ENCODE data around the gene PCDHGA8.
"Not testable (repeated sequence)": the region's sequence is repeated elsewhere in the genome, so short reads cannot be mapped to it uniquely, and the experiment has no call there.

The PCDHGA8 gene

DNA sequence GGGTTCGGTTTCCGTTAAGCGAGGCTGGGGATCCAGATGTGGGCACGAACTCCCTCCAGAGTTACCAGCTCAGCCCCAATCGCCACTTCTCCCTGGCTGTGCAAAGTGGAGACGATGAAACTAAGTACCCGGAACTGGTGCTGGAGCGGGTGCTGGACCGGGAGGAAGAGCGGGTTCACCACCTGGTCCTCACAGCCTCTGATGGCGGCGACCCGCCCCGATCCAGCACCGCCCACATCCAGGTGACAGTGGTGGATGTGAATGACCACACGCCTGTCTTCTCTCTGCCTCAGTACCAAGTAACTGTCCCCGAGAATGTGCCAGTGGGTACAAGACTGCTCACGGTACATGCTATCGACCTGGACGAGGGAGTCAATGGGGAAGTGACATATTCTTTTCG is 9.1 kb upstream of the PCDHGA8 start:
- TF ChIP-seq, protein P1, sequence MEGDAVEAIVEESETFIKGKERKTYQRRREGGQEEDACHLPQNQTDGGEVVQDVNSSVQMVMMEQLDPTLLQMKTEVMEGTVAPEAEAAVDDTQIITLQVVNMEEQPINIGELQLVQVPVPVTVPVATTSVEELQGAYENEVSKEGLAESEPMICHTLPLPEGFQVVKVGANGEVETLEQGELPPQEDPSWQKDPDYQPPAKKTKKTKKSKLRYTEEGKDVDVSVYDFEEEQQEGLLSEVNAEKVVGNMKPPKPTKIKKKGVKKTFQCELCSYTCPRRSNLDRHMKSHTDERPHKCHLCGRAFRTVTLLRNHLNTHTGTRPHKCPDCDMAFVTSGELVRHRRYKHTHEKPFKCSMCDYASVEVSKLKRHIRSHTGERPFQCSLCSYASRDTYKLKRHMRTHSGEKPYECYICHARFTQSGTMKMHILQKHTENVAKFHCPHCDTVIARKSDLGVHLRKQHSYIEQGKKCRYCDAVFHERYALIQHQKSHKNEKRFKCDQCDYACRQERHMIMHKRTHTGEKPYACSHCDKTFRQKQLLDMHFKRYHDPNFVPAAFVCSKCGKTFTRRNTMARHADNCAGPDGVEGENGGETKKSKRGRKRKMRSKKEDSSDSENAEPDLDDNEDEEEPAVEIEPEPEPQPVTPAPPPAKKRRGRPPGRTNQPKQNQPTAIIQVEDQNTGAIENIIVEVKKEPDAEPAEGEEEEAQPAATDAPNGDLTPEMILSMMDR (IDR thresholded peaks at IDR 0.05; ENCODE audit: extremely low read depth, insufficient read depth, missing control alignments): no peak
- in situ Hi-C loops (cut with MboI; ENCODE audit: low pct_unique_long_range_greater_than_20kb, low sequenced_read_pairs, unreplicated experiment): no loop called here
- DNase-seq (ENCODE audit: low spot score): no peak

- in situ Hi-C loops (cut with MboI; ENCODE audit: low pct_unique_long_range_greater_than_20kb, low sequenced_read_pairs, unreplicated experiment): no loop called here
- no peak for DNase-seq (ENCODE audit: low spot score)
- TF ChIP-seq, protein P1 (IDR thresholded peaks at IDR 0.05; ENCODE audit: extremely low read depth, insufficient read depth, missing control alignments): no peak
These were observed 7.8 kb upstream of the PCDHGA8 start for GRCh38 chr5:141384471-141385267.

DNA sequence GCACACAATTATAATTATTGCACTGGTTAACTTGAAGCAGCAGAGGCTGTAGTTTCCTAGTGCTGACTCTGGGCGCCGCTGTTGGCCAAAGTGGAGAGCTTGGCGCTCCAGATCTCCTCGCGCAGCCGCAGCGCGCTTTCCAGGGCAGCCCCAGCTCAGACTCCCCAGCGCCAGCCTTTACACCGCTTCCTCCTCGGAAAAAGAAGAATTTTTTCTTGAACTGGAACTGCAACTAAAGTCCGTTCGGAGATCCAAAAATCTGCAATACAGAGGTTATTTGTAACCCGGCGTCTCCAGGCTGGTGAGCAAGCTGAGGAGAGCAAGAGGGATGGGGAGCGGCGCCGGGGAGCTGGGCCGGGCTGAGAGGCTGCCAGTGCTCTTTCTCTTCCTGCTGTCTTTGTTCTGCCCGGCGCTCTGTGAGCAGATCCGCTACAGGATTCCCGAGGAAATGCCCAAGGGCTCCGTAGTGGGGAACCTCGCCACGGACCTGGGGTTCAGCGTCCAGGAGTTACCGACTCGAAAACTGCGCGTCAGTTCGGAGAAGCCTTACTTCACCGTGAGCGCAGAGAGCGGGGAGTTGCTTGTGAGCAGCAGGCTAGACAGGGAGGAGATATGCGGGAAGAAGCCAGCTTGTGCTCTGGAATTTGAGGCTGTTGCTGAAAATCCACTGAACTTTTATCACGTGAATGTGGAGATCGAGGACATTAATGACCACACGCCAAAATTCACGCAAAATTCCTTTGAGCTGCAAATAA is 4.7 kb upstream of the PCDHGA8 start, which contains the start of gene PCDHGB4:
Gene PCDHGB4 (plus strand): TSS at position 142 of the 755 bp plus-strand sequence. CDS start 187 bp downstream, at position 329.
- TF ChIP-seq, protein P1 (IDR thresholded peaks at IDR 0.05; ENCODE audit: extremely low read depth, insufficient read depth, missing control alignments): peak; percentile 76
- in situ Hi-C loops (cut with MboI; ENCODE audit: low pct_unique_long_range_greater_than_20kb, low sequenced_read_pairs, unreplicated experiment): not testable (repeated sequence)
- peak; percentile 59 for DNase-seq (ENCODE audit: low spot score)

DNA sequence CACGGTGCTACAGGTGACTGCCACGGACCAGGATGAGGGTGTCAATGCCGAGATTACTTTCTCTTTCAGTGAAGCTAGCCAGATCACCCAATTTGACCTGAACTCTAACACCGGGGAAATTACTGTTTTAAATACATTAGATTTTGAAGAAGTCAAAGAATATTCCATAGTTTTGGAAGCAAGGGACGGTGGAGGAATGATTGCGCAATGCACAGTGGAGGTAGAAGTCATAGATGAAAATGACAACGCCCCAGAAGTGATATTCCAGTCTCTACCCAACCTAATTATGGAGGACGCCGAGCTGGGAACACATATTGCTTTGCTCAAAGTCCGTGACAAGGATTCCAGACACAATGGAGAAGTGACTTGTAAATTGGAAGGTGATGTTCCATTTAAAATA is 3.8 kb upstream of the PCDHGA8 start:
- in situ Hi-C loops (cut with MboI; ENCODE audit: low pct_unique_long_range_greater_than_20kb, low sequenced_read_pairs, unreplicated experiment): no loop called here
- TF ChIP-seq, protein P1 (IDR thresholded peaks at IDR 0.05; ENCODE audit: extremely low read depth, insufficient read depth, missing control alignments): no peak
- DNase-seq (ENCODE audit: low spot score): no peak

DNA sequence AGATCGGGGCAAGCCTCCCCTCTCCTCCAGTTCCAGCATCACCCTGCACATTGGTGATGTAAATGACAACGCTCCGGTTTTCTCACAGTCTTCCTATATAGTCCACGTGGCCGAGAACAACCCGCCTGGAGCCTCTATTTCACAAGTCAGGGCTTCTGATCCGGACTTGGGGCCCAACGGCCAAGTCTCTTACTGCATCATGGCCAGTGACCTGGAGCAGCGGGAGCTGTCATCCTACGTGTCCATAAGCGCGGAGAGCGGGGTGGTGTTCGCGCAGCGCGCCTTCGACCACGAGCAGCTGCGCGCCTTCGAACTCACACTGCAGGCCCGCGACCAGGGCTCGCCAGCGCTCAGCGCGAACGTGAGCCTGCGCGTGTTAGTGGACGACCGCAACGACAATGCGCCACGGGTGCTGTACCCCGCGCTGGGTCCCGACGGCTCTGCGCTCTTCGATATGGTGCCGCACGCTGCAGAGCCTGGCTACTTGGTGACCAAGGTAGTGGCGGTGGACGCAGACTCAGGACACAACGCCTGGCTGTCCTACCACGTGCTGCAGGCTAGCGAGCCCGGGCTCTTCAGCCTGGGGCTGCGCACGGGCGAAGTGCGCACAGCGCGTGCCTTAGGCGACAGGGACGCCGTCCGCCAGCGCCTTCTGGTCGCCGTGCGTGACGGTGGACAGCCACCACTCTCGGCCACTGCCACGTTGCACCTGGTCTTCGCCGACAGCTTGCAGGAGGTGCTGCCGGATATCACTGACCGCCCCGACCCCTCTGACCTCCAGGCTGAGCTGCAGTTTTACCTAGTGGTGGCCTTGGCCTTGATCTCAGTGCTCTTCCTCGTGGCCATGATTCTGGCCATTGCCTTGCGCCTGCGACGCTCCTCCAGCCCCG is 3.0 kb upstream of the PCDHGA8 start:
- no peak for DNase-seq (ENCODE audit: low spot score)
- in situ Hi-C loops (cut with MboI; ENCODE audit: low pct_unique_long_range_greater_than_20kb, low sequenced_read_pairs, unreplicated experiment): no loop called here
- TF ChIP-seq, protein P1 (IDR thresholded peaks at IDR 0.05; ENCODE audit: extremely low read depth, insufficient read depth, missing control alignments): no peak

GRCh38 chr5:141393267-141393666 is 834 bp downstream of the PCDHGA8 start:
- TF ChIP-seq, protein P1 (IDR thresholded peaks at IDR 0.05; ENCODE audit: extremely low read depth, insufficient read depth, missing control alignments): no peak
- no peak for DNase-seq (ENCODE audit: low spot score)
- in situ Hi-C loops (cut with MboI; ENCODE audit: low pct_unique_long_range_greater_than_20kb, low sequenced_read_pairs, unreplicated experiment): no loop called here

DNA sequence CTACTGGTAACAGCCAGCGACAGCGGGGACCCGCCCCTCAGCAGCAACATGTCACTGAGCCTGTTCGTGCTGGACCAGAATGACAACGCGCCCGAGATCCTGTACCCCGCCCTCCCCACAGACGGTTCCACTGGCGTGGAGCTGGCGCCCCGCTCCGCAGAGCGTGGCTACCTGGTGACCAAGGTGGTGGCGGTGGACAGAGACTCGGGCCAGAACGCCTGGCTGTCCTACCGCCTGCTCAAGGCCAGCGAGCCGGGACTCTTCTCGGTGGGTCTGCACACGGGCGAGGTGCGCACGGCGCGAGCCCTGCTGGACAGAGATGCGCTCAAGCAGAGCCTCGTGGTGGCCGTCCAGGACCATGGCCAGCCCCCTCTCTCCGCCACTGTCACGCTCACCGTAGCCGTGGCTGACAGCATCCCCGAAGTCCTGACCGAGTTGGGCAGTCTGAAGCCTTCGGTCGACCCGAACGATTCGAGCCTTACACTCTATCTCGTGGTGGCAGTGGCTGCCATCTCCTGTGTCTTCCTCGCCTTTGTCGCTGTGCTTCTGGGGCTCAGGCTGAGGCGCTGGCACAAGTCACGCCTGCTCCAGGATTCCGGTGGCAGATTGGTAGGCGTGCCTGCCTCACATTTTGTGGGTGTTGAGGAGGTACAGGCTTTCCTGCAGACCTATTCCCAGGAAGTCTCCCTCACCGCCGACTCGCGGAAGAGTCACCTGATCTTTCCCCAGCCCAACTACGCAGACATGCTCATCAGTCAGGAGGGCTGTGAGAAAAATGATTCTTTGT is 2.2 kb downstream of the PCDHGA8 start:
- DNase-seq (ENCODE audit: low spot score); in situ Hi-C loops (cut with MboI; ENCODE audit: low pct_unique_long_range_greater_than_20kb, low sequenced_read_pairs, unreplicated experiment): not testable (repeated sequence)
